T-cell (primary cell): ENCODE results near the gene WWC1. TPM values are rescaled to one million over a fixed set of nuclear protein-coding genes. Genes with fewer than 3 reads are reported as not detected.

Experiments
- ATAC-seq, 4 experiments: fragments of 200-7000 bp in 3 of 4; fragments of 150-1000 bp in 1 of 4; cut with Tn5 transposase; replicated peaks in 1 of 4; 1 replicate in 3 of 4; 2 replicates in 1 of 4; pipeline ENCODE4 v1.10.0; 2021; ENCODE audit warnings: moderate library complexity in 3 of 4, mild to moderate bottlenecking in 2 of 4, moderate number of reproducible peaks in 1 of 4
- CTCF ChIA-PET, 2 donors: fragments of 300-600 bp; sonication (Branson Sonifier 250); formaldehyde crosslinking; loops; one replicate each; lab custom pipeline; 2022; ENCODE audit warnings: antibody characterized with exemption in 2 of 2; lab: Charles Lee
- POLR2A ChIA-PET, 2 donors: fragments of 300-600 bp; sonication (Branson Sonifier 250); formaldehyde crosslinking; loops; one replicate each; lab custom pipeline; 2022; ENCODE audit warnings: antibody characterized with exemption in 2 of 2; lab: Charles Lee
- DNase-seq, 35 experiments: peaks; one replicate each; pipeline versions ENCODE4 v3.0.0 to v3.0.0-alpha.2; 2013 to 2023
- H3K27ac ChIP-seq: one replicate; pipeline ENCODE4 v1.5.1; 2013; ENCODE audit warnings: low read length
- H3K27me3 ChIP-seq, 2 experiments: replicated peaks in 1 of 2; 1 replicate in 1 of 2; 2 replicates in 1 of 2; pipeline versions ENCODE4 v1.6.1 to v1.7.0; 2013; ENCODE audit warnings: low read length in 1 of 2, mixed read lengths in 1 of 2; ENCODE audit not compliant: control insufficient read depth in 2 of 2, insufficient read depth in 2 of 2; ENCODE audit errors: extremely low read depth in 1 of 2
- H3K36me3 ChIP-seq, 2 donors: 1 replicate in 1 of 2; 2 replicates in 1 of 2; pipeline versions ENCODE4 v1.6.1 to v1.7.0; 2013; ENCODE audit warnings: low read length in 1 of 2; ENCODE audit not compliant: control insufficient read depth in 2 of 2, insufficient read depth in 1 of 2; ENCODE audit errors: extremely low read depth in 1 of 2
- H3K4me1 ChIP-seq, 2 experiments: 1 replicate in 1 of 2; 2 replicates in 1 of 2; pipeline versions ENCODE4 v1.6.1 to v1.7.0; 2013; ENCODE audit warnings: low read length in 2 of 2, mixed read lengths in 1 of 2; ENCODE audit not compliant: insufficient read depth in 2 of 2, control insufficient read depth in 1 of 2; ENCODE audit errors: extremely low read depth in 1 of 2
- H3K4me3 ChIP-seq, 2 donors: 1 replicate in 1 of 2; 2 replicates in 1 of 2; pipeline versions ENCODE4 v1.5.1 to v1.7.0; 2013; ENCODE audit warnings: mild to moderate bottlenecking in 2 of 2, low read length in 1 of 2, moderate library complexity in 1 of 2; ENCODE audit not compliant: control insufficient read depth in 1 of 2; ENCODE audit errors: extremely low read depth in 1 of 2
- H3K9me3 ChIP-seq: 2 replicates; pipeline ENCODE4 v1.7.0; 2013
- H3K27ac Mint-ChIP-seq, 2 donors: one replicate each; pipeline ENCODE4 v1.8.0; 2020 to 2021; ENCODE audit warnings: mild to moderate bottlenecking in 2 of 2, mixed read lengths in 2 of 2
- H3K27me3 Mint-ChIP-seq, 2 donors: one replicate each; pipeline ENCODE4 v1.8.0; 2021 to 2022; ENCODE audit warnings: mixed read lengths in 2 of 2
- H3K36me3 Mint-ChIP-seq: one replicate; pipeline ENCODE4 v1.8.0; 2021; ENCODE audit warnings: mixed read lengths
- H3K4me1 Mint-ChIP-seq, 3 donors: one replicate each; pipeline ENCODE4 v1.8.0; 2020 to 2022; ENCODE audit warnings: mixed read lengths in 3 of 3, mild to moderate bottlenecking in 1 of 3
- H3K4me3 Mint-ChIP-seq, 3 donors: one replicate each; pipeline ENCODE4 v1.8.0; 2020 to 2022; ENCODE audit warnings: mild to moderate bottlenecking in 3 of 3, mixed read lengths in 3 of 3, moderate library complexity in 3 of 3
- H3K9me3 Mint-ChIP-seq, 3 donors: one replicate each; pipeline ENCODE4 v1.8.0; 2020 to 2022; ENCODE audit warnings: mixed read lengths in 3 of 3
- WGBS: methylation state at CpG from one replicate; pipeline ENCODE4 v1.1.5; 2013; ENCODE audit warnings: missing lambda C conversion rate; ENCODE audit not compliant: insufficient coverage; 5-methylcytosine and 5-hydroxymethylcytosine counted together
- total RNA-seq, 35 experiments: library from RNA in 6 of 35; stranded (reverse) in 6 of 35; fragments of 120-200 nt in 1 of 35; gene quantifications; one replicate each; pipeline versions ENCODE4 v1.2.1 to v1.2.4 and lab custom pipeline; 2013 to 2026

Gene WWC1
- total RNA-seq, 5 donors from 2014 or later (not counting 1 experiment from before 2014, with no cell fraction given) = 0.83 to 2.0 (median 1.6) TPM

DNA sequence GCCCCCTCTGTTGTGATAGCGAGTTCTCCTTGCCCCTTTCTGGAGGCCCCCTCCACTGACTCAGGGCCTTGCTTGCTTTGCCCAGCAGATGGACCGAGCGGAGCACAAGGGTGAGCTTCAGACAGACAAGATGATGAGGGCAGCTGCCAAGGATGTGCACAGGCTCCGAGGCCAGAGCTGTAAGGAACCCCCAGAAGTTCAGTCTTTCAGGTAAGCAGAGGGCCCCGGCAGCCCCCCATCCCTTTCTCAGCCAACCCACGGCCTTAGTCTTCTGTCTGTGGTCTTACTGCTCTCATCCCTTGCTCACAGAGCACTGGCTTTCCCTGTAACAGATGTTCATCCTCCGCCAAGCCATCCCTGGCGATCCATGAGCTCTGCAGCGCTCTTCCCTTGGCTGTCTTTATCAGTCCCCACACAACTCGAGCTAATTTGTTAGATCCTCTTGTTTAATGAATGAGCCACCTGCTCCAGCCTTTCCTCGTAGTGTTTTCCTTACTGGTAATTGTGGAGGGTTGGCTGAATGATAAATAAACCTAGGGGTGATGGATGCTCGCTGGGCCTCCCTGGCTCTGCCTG is 176.4 kb downstream of the WWC1 start:
- H3K36me3 ChIP-seq = no peaks in the 10 kb centered on the region
- no peak for ATAC-seq
- no peak overlapping the region for H3K4me3 ChIP-seq
- Mint-ChIP-seq H3K9me3 (no peaks in the 10 kb centered on the region), H3K36me3 (no peaks in the 10 kb centered on the region), H3K27me3 (peaks cover 4 to 8% of the 10 kb centered on the region in 2 donors), H3K27ac (no peak overlapping the region), H3K4me1 (no peaks in the 10 kb centered on the region), H3K4me3 (no peak overlapping the region)
- H3K27ac ChIP-seq = no peak overlapping the region
- 90% methylated on average over 10 of the region's 12 CpGs for WGBS
- no peak for DNase-seq
- peaks cover 0 to 5% of the 10 kb centered on the region in 2 experiments for H3K27me3 ChIP-seq
- CTCF ChIA-PET = no interaction called here
- POLR2A ChIA-PET = no interaction called here
- H3K9me3 ChIP-seq = no peaks in the 10 kb centered on the region
- no peaks in the 10 kb centered on the region for H3K4me1 ChIP-seq

DNA sequence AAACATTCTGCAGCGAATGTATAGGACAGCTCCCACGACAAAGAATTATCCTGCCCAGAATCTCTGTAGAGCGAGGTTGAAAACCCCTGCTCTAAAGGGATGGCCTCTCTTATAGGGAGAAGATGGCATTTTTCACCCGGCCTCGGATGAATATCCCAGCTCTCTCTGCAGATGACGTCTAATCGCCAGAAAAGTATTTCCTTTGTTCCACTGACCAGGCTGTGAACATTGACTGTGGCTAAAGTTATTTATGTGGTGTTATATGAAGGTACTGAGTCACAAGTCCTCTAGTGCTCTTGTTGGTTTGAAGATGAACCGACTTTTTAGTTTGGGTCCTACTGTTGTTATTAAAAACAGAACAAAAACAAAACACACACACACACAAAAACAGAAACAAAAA is 177.4 kb downstream of the WWC1 start:
- H3K27ac ChIP-seq = no peak overlapping the region
- H3K27me3 ChIP-seq = peaks cover 0 to 5% of the 10 kb centered on the region in 2 experiments
- no peak overlapping the region for H3K4me3 ChIP-seq
- 100% methylated on average over 5 of the region's 8 CpGs for WGBS
- Mint-ChIP-seq H3K27me3 (peaks cover 6 to 7% of the 10 kb centered on the region in 2 donors), H3K4me1 (no peaks in the 10 kb centered on the region), H3K36me3 (no peaks in the 10 kb centered on the region), H3K27ac (no peak overlapping the region), H3K9me3 (no peaks in the 10 kb centered on the region), H3K4me3 (no peak overlapping the region)
- H3K4me1 ChIP-seq = no peaks in the 10 kb centered on the region
- no peaks in the 10 kb centered on the region for H3K9me3 ChIP-seq
- POLR2A ChIA-PET = no interaction called here
- H3K36me3 ChIP-seq = no peaks in the 10 kb centered on the region
- ATAC-seq = no peak
- no peak for DNase-seq
- CTCF ChIA-PET = no interaction called here

DNA sequence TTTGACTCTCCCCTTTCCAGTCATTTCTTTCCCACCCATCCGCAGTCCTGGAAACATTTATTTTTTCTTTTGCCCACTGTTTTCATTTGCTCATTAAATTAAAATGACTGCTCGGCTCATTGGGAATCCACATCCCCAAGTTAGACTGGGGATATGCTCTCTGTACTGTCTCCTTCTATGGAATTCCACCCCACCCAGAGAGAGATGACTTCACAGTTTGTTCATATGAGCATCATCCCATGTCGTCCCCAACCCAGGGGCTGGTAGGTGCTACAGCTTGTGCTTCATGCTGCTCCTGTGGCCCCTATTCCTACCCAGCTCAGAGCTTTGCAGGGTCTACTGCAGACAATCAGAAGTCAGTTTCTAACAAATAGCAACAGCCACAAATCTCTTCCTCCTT is 178.4 kb downstream of the WWC1 start:
- peaks cover 0 to 5% of the 10 kb centered on the region in 2 experiments for H3K27me3 ChIP-seq
- 85% methylated on average over 3 of the region's 3 CpGs for WGBS
- ATAC-seq (no peak), DNase-seq (no peak)
- peaks cover 4 to 7% of the 10 kb centered on the region in 2 donors for H3K27me3 Mint-ChIP-seq
- no peak overlapping the region for H3K27ac Mint-ChIP-seq
- no peaks in the 10 kb centered on the region for H3K9me3 ChIP-seq
- H3K4me3 ChIP-seq = no peak overlapping the region
- no peaks in the 10 kb centered on the region for H3K9me3 Mint-ChIP-seq
- H3K36me3 ChIP-seq = no peaks in the 10 kb centered on the region
- H3K4me3 Mint-ChIP-seq = no peak overlapping the region
- CTCF ChIA-PET = no interaction called here
- H3K27ac ChIP-seq = no peak overlapping the region
- no peaks in the 10 kb centered on the region for H3K4me1 Mint-ChIP-seq
- no peaks in the 10 kb centered on the region for H3K36me3 Mint-ChIP-seq
- POLR2A ChIA-PET = no interaction called here
- H3K4me1 ChIP-seq = no peaks in the 10 kb centered on the region

DNA sequence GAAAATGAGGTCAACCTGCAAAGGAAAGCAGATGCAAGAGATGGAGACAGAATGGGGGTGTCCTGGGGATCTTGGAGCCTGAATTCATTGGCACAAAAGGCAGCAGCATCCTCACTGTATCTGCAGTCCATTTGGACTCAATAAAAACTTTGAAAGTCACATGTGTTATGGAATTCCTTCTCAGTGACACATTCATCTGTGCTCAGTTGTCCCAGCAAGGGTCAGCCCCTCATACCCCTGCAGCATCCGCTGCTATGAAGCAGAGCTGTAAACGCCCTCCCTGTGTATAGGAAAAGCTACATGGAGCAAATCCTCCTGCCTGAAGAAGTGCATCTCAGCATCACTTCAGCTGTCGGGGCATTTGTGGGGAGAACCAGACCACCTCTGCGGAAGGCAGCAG is 180.3 kb downstream of the WWC1 start:
- CTCF ChIA-PET = no interaction called here
- POLR2A ChIA-PET = no interaction called here
- Mint-ChIP-seq H3K36me3 (no peaks in the 10 kb centered on the region), H3K9me3 (no peaks in the 10 kb centered on the region), H3K4me1 (no peaks in the 10 kb centered on the region), H3K4me3 (no peak overlapping the region), H3K27ac (no peak overlapping the region), H3K27me3 (peaks cover 4 to 7% of the 10 kb centered on the region in 2 donors)
- ATAC-seq = no peak
- no peaks in the 10 kb centered on the region for H3K4me1 ChIP-seq
- WGBS = no CpG with 5 or more reads among the region's 4 CpGs
- no peak for DNase-seq
- H3K9me3 ChIP-seq = no peaks in the 10 kb centered on the region
- no peak overlapping the region for H3K4me3 ChIP-seq
- no peaks in the 10 kb centered on the region for H3K36me3 ChIP-seq
- H3K27me3 ChIP-seq = peaks cover 0 to 5% of the 10 kb centered on the region in 2 experiments
- no peak overlapping the region for H3K27ac ChIP-seq

DNA sequence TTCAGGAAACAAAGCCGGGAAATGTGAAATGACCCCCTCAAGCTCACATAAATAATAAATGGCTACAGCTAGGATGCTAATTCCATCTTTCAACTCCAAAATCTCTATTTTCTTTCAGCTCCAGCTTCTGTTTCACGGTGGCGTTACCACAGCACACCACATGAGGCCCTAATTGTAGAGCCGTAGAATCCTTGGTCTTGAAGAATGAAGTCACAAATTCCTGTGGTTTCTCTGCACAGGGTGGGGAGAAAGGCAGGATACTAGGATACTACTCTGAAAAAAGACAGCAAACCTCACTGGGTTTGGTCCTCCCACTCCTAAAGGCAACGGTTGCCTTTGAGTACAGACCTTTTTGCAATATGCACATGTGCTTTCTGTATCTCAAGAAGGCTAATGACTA is 180.9 kb downstream of the WWC1 start:
- ATAC-seq (no peak), DNase-seq (no peak)
- Mint-ChIP-seq H3K4me1 (no peaks in the 10 kb centered on the region), H3K27ac (no peak overlapping the region), H3K36me3 (no peaks in the 10 kb centered on the region), H3K4me3 (no peak overlapping the region), H3K27me3 (peaks cover 4 to 9% of the 10 kb centered on the region in 2 donors), H3K9me3 (no peaks in the 10 kb centered on the region)
- H3K36me3 ChIP-seq = no peaks in the 10 kb centered on the region
- POLR2A ChIA-PET = no interaction called here
- WGBS = 20% methylated on average over 1 of the region's 5 CpGs
- H3K27me3 ChIP-seq = peaks cover 0 to 5% of the 10 kb centered on the region in 2 experiments
- H3K4me3 ChIP-seq = no peak overlapping the region
- no peaks in the 10 kb centered on the region for H3K9me3 ChIP-seq
- CTCF ChIA-PET = no interaction called here
- no peak overlapping the region for H3K27ac ChIP-seq
- no peaks in the 10 kb centered on the region for H3K4me1 ChIP-seq

DNA sequence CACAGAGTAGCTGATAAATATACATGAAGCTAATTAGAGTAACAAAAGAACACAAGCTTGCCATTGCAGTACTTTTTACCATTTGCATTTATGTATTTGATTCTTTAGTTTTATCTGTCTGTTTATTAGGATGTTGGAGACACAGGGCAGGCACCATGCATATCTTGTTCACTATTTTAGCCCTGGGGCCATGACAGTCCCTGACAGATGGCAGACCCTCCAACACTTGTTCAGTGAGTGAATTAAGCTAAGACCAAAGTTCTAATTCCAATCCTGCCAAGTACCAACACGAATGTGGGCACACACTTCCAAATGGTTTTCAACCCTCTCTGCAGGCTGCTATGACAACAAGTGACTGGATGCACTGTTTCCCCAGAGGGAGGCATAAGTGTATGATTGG is 182.9 kb downstream of the WWC1 start:
- ChIA-PET CTCF (no interaction called here), POLR2A (no interaction called here)
- Mint-ChIP-seq H3K9me3 (no peaks in the 10 kb centered on the region), H3K27me3 (peaks cover 4 to 9% of the 10 kb centered on the region in 2 donors), H3K4me3 (no peak overlapping the region), H3K4me1 (no peaks in the 10 kb centered on the region), H3K27ac (no peak overlapping the region), H3K36me3 (no peaks in the 10 kb centered on the region)
- no peaks in the 10 kb centered on the region for H3K9me3 ChIP-seq
- DNase-seq (no peak), ATAC-seq (no peak)
- H3K27me3 ChIP-seq = no peaks in the 10 kb centered on the region
- no peak overlapping the region for H3K4me3 ChIP-seq
- H3K27ac ChIP-seq = no peak overlapping the region
- no peaks in the 10 kb centered on the region for H3K4me1 ChIP-seq
- WGBS = no CpG with 5 or more reads among the region's 1 CpG
- H3K36me3 ChIP-seq = no peaks in the 10 kb centered on the region

DNA sequence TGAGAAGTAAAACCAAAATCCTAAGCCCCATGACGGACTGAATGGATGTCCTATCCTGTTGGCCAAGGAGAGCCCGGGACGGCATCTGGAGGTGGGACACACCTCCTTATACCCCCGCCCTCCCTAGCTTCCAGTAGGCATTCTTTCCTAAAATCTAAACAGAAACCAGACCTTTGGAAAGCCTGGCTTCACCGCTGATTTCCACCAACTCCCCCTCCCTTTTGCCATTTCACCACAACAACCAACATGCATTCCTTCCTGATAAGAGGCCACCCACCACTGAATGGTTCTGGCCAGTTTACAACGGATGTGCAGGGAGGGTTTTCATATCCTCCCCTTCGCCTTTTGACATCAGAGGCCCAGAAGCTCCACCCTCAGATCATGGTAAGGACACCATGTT is 185.6 kb downstream of the WWC1 start:
- Mint-ChIP-seq H3K27ac (no peak overlapping the region), H3K36me3 (no peaks in the 10 kb centered on the region), H3K4me3 (no peak overlapping the region), H3K9me3 (no peaks in the 10 kb centered on the region), H3K4me1 (peaks cover 0 to 9% (median 5%) of the 10 kb centered on the region in 3 donors), H3K27me3 (peaks cover 0 to 7% of the 10 kb centered on the region in 2 donors)
- H3K36me3 ChIP-seq = no peaks in the 10 kb centered on the region
- no peak overlapping the region for H3K4me3 ChIP-seq
- H3K9me3 ChIP-seq = no peaks in the 10 kb centered on the region
- ATAC-seq (no peak), DNase-seq (no peak)
- POLR2A ChIA-PET = no interaction called here
- H3K27me3 ChIP-seq = no peaks in the 10 kb centered on the region
- no peaks in the 10 kb centered on the region for H3K4me1 ChIP-seq
- 50% methylated on average over 4 of the region's 7 CpGs for WGBS
- CTCF ChIA-PET = no interaction called here
- no peak overlapping the region for H3K27ac ChIP-seq
